Ascending aorta (tissue), 2 donors: ENCODE data around the gene NOX3. TPM values are rescaled to one million over a fixed set of nuclear protein-coding genes. Genes with fewer than 3 reads are reported as not detected.

ENCODE experiments used
- DNase-seq, 2 donors: peaks; one replicate each; pipeline ENCODE4 v3.0.0-alpha.2; 2019; ENCODE audit warnings: low spot score in 2 of 2
- H3K27ac ChIP-seq, 2 donors: fragments of 200-600 bp; sonication (generic); one replicate each; pipeline ENCODE4 v1.5.1; 2016 to 2017; ENCODE audit warnings: mild to moderate bottlenecking in 1 of 2
- H3K27me3 ChIP-seq: fragments of 200-600 bp; sonication (generic); one replicate; pipeline ENCODE4 v1.5.1; 2017
- H3K36me3 ChIP-seq, 2 donors: fragments of 200-600 bp; sonication (generic); one replicate each; pipeline ENCODE4 v1.5.1; 2016
- H3K4me1 ChIP-seq, 2 donors: fragments of 200-600 bp; sonication (generic); one replicate each; pipeline ENCODE4 v1.5.1; 2016 to 2017; ENCODE audit warnings: mild to moderate bottlenecking in 1 of 2
- H3K4me3 ChIP-seq, 2 donors: fragments of 200-600 bp; sonication (generic); one replicate each; pipeline ENCODE4 v1.5.1; 2016 to 2017; ENCODE audit warnings: mild to moderate bottlenecking in 1 of 2
- H3K9me3 ChIP-seq, 2 donors: fragments of 200-600 bp; sonication (generic); one replicate each; pipeline ENCODE4 v1.5.1; 2016
- intact Hi-C: fragments of 100-400 bp; cut with DNase I; formaldehyde crosslinking; loops from one replicate; pipeline ENCODE4 v1.15.1; 2023
- total RNA-seq: library from RNA; depleted of rRNA; stranded (reverse); fragments of >200 nt; gene quantifications from one replicate; pipeline ENCODE4 v1.1.0, GENCODE V29; 2016
- TF ChIP-seq, protein P1 (sequence below), 3 experiments: fragments of 200-600 bp in 2 of 3; fragments of 450-650 bp in 1 of 3; sonication (generic) in 2 of 3; IDR thresholded peaks; one replicate each; pipeline ENCODE4 v1.5.1; 2016 to 2019; ENCODE audit warnings: antibody characterized with exemption in 3 of 3, mild to moderate bottlenecking in 1 of 3, moderate library complexity in 1 of 3

NOX3 gene
- total RNA-seq, 1 donor from 2014 or later, result not detected

DNA sequence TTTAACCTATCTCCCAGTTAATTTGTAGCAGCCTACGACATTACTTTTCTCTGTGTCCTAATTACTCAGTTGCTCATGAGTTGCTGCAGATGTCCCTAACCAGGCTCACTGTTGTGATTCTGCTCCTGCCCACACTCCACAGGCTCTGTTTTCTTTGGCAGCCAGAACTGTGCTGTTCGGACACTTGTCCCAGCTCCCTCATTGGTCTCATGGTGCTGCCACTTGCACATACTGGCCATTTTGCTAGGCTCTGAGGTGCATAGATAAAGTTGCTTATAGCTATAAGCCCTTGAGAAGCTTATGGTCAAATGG is 55.0 kb downstream of the NOX3 start:
- H3K4me3 ChIP-seq, result no peak overlapping the region
- no peaks in the 10 kb centered on the region for H3K27me3 ChIP-seq
- intact Hi-C loops, result no loop called here
- H3K36me3 ChIP-seq, result no peaks in the 10 kb centered on the region
- no peak for DNase-seq
- H3K4me1 ChIP-seq, result no peaks in the 10 kb centered on the region
- H3K27ac ChIP-seq, result no peak overlapping the region
- no peaks in the 10 kb centered on the region for H3K9me3 ChIP-seq
- TF ChIP-seq, protein P1, sequence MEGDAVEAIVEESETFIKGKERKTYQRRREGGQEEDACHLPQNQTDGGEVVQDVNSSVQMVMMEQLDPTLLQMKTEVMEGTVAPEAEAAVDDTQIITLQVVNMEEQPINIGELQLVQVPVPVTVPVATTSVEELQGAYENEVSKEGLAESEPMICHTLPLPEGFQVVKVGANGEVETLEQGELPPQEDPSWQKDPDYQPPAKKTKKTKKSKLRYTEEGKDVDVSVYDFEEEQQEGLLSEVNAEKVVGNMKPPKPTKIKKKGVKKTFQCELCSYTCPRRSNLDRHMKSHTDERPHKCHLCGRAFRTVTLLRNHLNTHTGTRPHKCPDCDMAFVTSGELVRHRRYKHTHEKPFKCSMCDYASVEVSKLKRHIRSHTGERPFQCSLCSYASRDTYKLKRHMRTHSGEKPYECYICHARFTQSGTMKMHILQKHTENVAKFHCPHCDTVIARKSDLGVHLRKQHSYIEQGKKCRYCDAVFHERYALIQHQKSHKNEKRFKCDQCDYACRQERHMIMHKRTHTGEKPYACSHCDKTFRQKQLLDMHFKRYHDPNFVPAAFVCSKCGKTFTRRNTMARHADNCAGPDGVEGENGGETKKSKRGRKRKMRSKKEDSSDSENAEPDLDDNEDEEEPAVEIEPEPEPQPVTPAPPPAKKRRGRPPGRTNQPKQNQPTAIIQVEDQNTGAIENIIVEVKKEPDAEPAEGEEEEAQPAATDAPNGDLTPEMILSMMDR (IDR thresholded peaks at IDR 0.05), result no peak

GRCh38 chr6:155399745-155400653 is 55.6 kb downstream of the NOX3 start:
- TF ChIP-seq, protein P1 (IDR thresholded peaks at IDR 0.05), result no peak
- no peaks in the 10 kb centered on the region for H3K36me3 ChIP-seq
- no peak overlapping the region for H3K27ac ChIP-seq
- no peaks in the 10 kb centered on the region for H3K4me1 ChIP-seq
- H3K9me3 ChIP-seq, result no peaks in the 10 kb centered on the region
- intact Hi-C loops, result no loop called here
- no peaks in the 10 kb centered on the region for H3K27me3 ChIP-seq
- no peak overlapping the region for H3K4me3 ChIP-seq
- no peak for DNase-seq

- Histone ChIP-seq H3K27ac (no peak overlapping the region), H3K27me3 (no peaks in the 10 kb centered on the region), H3K4me3 (no peak overlapping the region), H3K4me1 (no peaks in the 10 kb centered on the region), H3K36me3 (no peaks in the 10 kb centered on the region), H3K9me3 (no peaks in the 10 kb centered on the region)
- no peak for DNase-seq
- TF ChIP-seq, protein P1 (IDR thresholded peaks at IDR 0.05), result no peak
- intact Hi-C loops, result no loop called here
Measured at GRCh38 chr6:155399062-155399744, 56.4 kb downstream of the NOX3 start.

DNA sequence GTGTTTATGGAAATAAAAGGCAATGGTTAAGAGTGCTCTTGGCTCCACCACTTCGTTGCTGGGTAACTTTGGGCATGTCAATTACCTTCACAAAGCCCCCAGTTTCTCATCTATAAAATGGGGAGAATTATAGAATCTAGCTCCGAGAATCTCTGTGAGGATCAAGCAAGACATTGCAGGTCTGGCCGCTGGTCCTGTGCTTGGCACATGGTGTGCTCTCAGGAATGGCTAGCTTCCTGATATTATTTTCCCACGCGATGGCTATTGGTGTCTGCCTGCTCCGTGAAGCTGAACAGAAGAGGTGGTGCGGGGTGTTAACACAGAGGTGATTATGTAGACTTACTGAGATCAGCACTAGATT is 57.0 kb downstream of the NOX3 start:
- no peaks in the 10 kb centered on the region for H3K27me3 ChIP-seq
- H3K4me3 ChIP-seq, result no peak overlapping the region
- no peak overlapping the region for H3K27ac ChIP-seq
- TF ChIP-seq, protein P1 (IDR thresholded peaks at IDR 0.05), result no peak
- H3K4me1 ChIP-seq, result no peaks in the 10 kb centered on the region
- no peaks in the 10 kb centered on the region for H3K9me3 ChIP-seq
- intact Hi-C loops, result no loop called here
- no peak for DNase-seq
- H3K36me3 ChIP-seq, result no peaks in the 10 kb centered on the region

- Histone ChIP-seq H3K4me3 (no peak overlapping the region), H3K9me3 (no peaks in the 10 kb centered on the region), H3K36me3 (no peaks in the 10 kb centered on the region), H3K27ac (no peak overlapping the region), H3K27me3 (no peaks in the 10 kb centered on the region), H3K4me1 (no peaks in the 10 kb centered on the region)
- TF ChIP-seq, protein P1 (IDR thresholded peaks at IDR 0.05), result no peak
- intact Hi-C loops, result no loop called here
- DNase-seq, result no peak
Measured at GRCh38 chr6:155398221-155398620, 57.4 kb downstream of the NOX3 start.
